NCI-H524 treated with DMSO at 0.1 percent for 48 hours (cell line): Measurements from ENCODE around the gene PSMB11.

Experiments used
- DNase-seq: peaks from one replicate; lab custom pipeline; 2025; lab: John Stamatoyannopoulos, UW

Gene PSMB11

DNA sequence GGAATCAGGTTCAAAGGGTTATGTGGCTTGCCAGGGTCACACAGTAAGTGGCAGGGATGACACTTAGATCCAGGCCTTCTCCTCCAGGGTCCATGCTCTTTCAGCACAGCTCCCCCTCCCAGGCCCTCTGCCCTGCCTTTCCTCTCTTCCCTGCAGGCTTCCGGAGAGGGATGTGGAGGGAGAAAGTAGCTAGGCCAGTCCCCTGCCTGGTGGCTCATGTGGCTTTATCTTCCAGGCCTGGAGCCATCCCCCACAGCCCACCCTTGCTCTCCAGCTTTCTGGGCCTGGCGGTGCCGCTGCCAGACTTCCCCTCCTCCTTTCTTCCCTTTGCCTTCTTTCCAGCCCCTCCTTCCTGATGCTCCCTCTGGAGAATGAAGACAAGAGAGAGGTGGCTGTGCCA, 1.7 kb downstream of the PSMB11 start:
- no peak for DNase-seq

GRCh38 chr14:23044840-23045239, 2.8 kb downstream of the PSMB11 start:
- no peak for DNase-seq

GRCh38 chr14:23045419-23046357, 3.7 kb downstream of the PSMB11 start:
- DNase-seq, result no peak

- no peak for DNase-seq
These were observed 5.1 kb downstream of the PSMB11 start for GRCh38 chr14:23047034-23047634.

DNA sequence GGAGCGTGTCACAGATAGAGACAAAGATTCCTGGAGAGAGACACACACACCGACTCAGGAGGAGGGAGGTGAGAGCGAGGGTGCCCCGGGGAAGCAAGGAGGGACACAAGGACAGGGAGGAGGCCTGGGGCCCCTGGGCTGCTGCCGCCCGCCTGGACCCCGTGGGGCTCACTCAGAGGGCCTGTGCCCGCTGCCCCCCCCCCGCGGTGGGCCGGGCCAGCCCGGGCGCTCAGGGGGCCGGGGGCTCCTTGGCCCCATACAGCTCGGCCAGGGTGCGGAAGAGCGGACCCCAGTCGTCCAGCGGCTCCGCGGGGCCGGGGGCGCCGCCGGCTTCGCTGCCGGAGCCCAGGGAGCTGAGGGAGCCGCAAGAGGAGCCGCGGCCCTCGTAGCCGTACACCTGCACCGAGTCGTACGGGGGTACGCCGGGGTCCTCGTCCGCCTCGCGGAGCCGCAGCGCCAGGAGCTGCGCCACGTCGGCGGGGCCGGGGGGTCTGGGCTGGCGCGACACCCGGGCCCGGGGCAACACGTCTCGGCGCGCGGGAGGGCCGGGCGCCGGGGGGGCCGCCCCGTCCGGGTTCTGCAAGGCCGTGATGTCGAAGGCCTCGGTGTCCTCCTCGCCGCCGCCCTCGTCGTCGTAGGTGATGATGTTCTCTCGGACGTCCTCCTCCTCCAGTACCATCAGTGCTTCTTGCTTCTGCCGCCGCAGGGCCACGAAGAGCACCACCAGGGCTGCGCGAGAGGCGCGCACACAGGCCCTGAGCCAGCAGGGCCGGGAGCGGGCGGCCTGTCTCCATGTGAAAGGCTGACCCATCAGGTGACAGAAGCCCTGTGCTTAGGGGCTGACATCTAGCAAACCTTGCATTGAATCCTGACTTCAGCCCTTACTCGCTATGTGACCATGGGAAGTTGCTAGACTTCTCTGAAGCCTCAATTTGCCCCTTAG, 6.0 kb downstream of the PSMB11 start:
- no peak for DNase-seq

GRCh38 chr14:23049011-23049410, 7.0 kb downstream of the PSMB11 start:
- DNase-seq, result no peak

DNA sequence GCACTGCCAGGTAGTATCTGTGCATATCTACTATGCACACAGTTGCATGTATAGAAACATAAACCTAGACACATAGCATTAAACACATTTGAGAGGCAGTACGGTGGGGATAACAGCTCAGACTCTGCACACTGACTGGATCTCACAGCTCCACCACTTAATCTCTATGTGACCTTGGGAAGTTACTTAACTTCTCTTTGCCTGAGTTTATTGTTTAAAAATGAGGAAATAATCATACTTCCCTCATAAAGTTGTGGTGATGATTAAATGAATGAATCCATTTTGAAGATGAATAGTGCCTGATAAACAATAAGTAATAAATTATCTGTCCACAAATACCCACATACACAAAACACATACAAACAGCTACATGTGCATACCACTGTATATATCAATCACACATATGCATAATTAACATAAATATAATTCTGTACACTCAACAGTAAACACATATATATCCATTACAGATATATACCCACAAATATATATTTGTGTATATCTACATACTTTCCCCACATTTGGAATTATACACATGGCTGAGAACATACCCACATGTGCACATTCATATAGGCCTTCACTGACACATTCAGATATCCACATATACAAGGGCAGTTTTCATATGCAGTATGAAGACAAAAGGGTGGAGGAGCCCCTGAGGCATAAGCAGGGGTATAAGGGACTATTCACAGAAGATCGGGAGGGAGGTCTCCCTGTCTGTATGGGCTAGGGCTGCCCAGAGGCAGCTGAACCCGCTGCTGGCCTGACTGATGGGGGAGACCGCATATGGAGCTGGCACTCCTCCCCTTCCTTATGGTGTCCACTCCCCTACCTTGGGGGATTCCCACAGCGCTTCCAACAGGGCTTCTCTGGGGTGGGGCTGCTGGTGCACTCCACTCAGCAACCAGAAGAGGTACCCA, 9.4 kb downstream of the PSMB11 start:
- no peak for DNase-seq

DNA sequence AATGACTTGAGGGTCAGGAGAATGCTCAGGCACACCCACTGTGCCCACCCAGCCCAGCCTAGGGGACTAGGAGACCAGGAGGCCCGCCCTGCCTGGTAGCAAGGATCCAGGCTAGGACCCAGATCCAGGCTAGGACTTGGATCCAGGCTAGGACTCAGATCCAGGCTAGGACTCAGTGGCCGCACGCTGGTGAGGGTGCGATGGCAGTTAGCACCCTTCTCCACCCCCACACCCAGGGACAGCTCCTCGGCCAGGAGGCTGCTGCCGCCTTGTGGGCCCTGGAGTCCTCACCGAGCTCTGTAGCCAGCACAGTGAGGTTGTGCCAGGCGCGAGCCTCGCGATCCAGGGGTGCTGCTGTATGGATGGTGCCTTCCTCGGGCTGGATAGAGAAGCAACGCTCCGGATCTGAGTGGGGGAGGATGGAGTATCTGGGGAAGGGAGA, 10.2 kb downstream of the PSMB11 start:
- DNase-seq, result no peak

- DNase-seq, result no peak
These were observed 10.7 kb downstream of the PSMB11 start for GRCh38 chr14:23052671-23053070.

DNA sequence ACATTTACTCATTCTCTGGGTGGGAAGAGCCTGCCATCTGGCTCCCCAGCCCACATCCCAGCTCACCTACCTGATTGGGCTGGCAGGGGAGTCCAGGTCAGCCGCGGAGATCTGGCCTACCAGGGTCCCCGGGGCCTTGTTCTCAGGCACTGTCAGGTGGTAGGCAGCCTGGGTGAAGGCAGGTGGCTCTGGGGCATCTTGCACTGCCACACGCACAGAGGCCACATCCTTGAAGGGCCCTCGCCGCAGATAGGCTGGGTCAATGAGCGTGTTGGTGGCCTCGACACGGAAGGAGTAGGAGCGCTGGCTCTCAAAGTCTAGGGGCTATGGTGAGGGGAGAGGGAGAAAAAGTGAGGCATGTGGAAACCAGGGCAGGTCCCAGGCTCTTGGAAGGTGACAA, 11.4 kb downstream of the PSMB11 start:
- DNase-seq, result no peak

- no peak for DNase-seq
These were observed 12.2 kb downstream of the PSMB11 start for GRCh38 chr14:23054000-23054811.

GRCh38 chr14:23055147-23055550, 13.1 kb downstream of the PSMB11 start:
- DNase-seq, result no peak

DNA sequence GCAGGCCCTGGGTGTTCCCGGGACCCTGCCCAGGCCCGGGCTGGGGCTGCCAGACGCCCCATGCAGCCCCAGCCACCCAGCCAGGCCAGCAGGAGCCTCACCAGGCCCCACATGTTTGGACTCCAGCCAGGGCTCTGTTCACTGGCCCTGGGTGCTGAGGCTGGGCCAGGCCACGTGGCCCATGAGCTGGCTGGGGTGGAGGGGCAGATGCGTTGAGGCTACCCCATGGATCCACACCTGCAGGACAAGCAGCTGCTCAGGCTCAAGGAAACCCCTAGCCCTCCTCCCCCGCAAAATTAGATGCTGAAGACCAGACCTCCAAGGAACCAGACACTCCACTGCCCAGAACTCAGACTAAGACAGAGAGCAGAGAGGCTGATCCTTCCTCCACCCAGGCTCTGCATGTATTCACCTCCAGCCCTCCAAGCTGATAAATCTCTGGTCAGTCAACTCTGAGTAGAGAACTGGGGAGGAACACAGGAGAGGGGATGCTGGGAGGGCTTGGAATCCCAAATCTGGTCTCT, 13.7 kb downstream of the PSMB11 start:
- no peak for DNase-seq

DNA sequence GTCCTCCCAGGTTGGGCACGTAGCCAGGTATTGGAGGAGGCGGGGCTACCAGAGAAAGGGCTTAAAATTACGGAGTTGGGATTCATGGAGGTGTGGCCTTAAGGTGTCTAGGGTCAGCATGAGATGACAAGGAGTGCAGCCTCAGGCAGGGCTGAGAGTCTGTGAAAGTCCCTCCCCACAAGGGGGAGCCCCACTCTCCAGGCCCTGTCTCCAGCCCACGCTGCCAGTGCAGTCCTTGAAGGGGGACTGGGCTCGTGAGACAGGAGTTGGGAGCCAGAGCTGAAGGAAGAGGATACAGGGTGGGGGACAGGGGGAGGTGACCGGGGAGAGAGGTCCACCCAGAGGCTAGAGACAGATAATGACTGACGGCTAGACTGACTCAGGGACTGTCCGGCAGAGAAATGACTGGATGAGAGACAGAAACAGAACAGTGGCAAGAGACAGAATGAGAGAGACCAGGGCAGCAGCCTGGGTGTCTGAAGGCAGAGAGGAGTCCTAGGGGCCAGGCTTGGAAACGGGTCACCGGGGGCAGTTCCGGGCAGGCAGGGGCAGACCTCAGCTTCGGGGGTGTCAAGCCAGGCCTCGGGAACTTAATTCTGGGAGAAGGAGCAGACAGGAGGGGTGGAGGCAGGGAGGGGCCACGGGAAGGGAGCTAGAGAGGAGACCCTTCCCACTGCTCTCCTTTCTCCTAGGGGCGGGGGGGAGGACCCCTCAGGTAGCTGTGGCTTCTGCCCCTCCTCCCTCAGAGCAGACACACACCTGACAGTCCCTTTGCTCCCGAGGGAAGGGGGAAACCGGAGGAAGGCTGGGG, 14.3 kb downstream of the PSMB11 start:
- DNase-seq, result no peak

DNA sequence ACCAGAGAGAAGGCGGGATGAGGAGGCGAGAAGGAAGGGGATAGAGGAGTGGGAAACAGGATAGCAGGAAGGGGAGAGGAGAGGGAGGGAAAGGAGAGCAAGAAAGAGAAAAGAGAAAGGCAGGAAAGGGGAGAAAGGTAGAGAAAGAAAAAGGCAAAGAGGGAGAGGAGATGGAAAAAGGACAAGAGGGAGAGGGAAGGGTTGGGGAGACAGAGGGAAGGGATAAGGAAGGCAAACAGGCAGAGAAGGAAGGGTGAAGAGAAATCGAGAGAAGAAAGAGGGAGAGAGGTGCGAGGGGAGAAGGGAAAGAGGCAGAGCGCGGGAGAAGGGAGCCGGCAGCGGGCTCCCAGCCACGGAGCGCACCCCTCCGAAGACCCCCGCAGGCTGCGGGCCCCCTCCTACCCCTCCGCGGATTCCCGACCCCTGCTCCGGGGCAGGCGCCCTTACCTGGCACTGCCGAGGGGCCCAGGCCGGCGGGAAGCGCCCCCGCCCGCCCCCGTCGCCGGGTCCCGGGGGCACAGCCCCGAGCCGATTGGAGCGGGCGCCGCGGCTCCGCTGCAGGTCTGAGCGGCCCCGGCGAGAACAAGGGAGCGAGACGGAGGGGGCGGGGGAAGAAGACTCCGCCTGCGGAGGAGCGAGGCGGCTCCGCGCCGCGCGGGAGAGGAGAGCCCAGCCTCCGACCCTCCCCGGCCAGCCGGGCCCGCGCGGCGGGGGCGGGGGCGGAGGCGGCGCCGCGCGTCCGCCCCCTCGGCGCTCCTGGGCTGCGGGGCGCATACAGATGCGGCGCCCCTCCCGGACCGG, 15.1 kb downstream of the PSMB11 start, which contains the start of gene CDH24:
Gene CDH24, minus strand, starts transcription at position 565 of the 801 bp plus-strand sequence. CDS start 1,787 bp downstream, outside the sequence.
- no peak for DNase-seq

DNA sequence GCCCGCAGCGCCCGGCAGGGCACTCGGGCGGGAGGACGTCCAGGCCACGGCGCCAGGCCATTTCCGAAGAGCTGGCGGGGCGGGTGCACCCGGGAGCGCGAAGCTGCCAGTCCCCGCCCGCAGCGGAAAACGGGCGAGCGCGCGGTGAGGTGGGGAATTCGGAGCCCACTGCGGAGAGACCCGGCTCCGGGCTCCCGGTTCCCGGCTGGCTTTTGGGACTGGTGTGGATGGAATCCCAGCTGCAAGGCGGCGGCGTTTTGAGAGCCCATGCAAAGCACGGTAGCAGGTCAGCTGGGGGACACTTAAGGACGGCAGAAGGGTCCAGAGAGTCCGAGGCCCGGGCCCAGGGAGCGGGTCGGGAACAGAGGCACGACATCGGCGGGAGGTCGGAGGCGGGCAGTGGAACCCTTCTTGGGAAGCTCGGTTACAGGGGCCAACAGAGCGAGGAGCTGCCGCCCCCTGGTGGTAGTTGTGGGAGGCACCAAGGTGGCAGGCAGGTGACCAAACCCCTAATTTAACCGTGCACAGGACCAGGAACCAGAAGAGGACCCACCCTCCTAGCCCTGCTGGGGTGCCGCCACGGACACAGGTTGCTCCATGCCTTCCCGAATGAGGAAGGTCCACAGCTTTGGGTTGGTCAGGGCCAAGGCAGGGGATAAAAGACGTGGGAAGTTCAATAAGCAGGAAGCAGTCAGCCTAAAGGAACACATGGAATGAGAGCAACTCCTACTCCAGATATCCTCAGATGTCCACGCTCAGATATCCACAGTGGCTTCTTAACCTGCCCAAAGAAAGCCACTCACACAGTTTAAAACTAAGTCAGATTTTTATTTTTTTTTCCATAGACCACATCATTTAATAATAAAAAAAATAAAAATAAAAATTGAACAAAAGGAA, 16.0 kb downstream of the PSMB11 start:
- no peak for DNase-seq
